Activated CD4-positive, alpha-beta T cell treated with anti-CD3 and anti-CD28 coated beads for 36 hours (primary cell): ENCODE data around the gene RPL22. TPM values are rescaled to one million over a fixed set of nuclear protein-coding genes. Genes with fewer than 3 reads are reported as not detected.

Experiments
- ATAC-seq: fragments of 200-7000 bp; cut with Tn5 transposase; one replicate; pipeline ENCODE4 v1.10.0; 2021; ENCODE audit warnings: mild to moderate bottlenecking, moderate library complexity
- CTCF ChIA-PET: fragments of 350-600 bp; sonication (Branson Sonifier 250); formaldehyde crosslinking; loops from one replicate; lab custom pipeline; 2021; ENCODE audit warnings: antibody characterized with exemption; lab: Charles Lee
- POLR2A ChIA-PET: fragments of 350-600 bp; sonication (Branson Sonifier 250); formaldehyde crosslinking; loops from one replicate; lab custom pipeline; 2021; ENCODE audit warnings: antibody characterized with exemption, inconsistent platforms; lab: Charles Lee
- DNase-seq: peaks from one replicate; pipeline ENCODE4 v3.0.0-alpha.2; 2020
- H3K27ac Mint-ChIP-seq: one replicate; pipeline ENCODE4 v1.8.0; 2021; ENCODE audit warnings: mixed read lengths
- H3K27me3 Mint-ChIP-seq: one replicate; pipeline ENCODE4 v1.8.0; 2021; ENCODE audit warnings: mixed read lengths
- H3K36me3 Mint-ChIP-seq: one replicate; pipeline ENCODE4 v1.8.0; 2021; ENCODE audit warnings: low read depth, mixed read lengths
- H3K4me1 Mint-ChIP-seq: one replicate; pipeline ENCODE4 v1.8.0; 2021; ENCODE audit warnings: mixed read lengths
- H3K4me3 Mint-ChIP-seq: one replicate; pipeline ENCODE4 v1.8.0; 2021; ENCODE audit warnings: mild to moderate bottlenecking, moderate library complexity, mixed read lengths
- H3K9me3 Mint-ChIP-seq: one replicate; pipeline ENCODE4 v1.8.0; 2021; ENCODE audit warnings: low read depth, mixed read lengths
- intact Hi-C, 2 experiments: fragments of 100-400 bp; cut with DNase I in 1 of 2; cut with micrococcal nuclease in 1 of 2; formaldehyde crosslinking; loops; one replicate each; pipeline versions ENCODE4 v1.14.2 to v1.15.1; 2022 to 2024; cut with DNase I, micrococcal nuclease
- total RNA-seq, 2 experiments: library from RNA; stranded (reverse); gene quantifications; one replicate each; pipeline ENCODE4 v1.2.3, GENCODE V29; 2021

RPL22 gene
- total RNA-seq, result 100 to 1,000 TPM; 392 to 475 TPM

GRCh38 chr1:6199298-6200187 lies at the start of gene RPL22:
TSS of gene RPL22 (minus strand) at chr1:6199595. CDS start at chr1:6199573, 22 bp downstream.
- CTCF ChIA-PET, result interaction anchor here (0.6 to 1.2 kb wide), 3 partner anchors 86 to 290 kb away, joined by 3 to 4 read pairs (median 3); no protein-coding TSS in a partner anchor
- peak within 1 kb of the TSS; percentile 99 for H3K4me3 Mint-ChIP-seq
- no peaks in the 10 kb centered on the region for H3K27me3 Mint-ChIP-seq
- H3K9me3 Mint-ChIP-seq, result no peaks in the 10 kb centered on the region
- intact Hi-C loops, result loop anchor here (1.0 to 5.0 kb wide), 10 partner anchors 36 to 585 kb away; partner anchors contain the start of genes NPHP4 (in 2 of the 2), ACOT7 (in 1 of the 2), ICMT (in 1 of the 2) and KLHL21 (in 1 of the 2)
- DNase-seq (peak; percentile 99), ATAC-seq (peak; percentile 99)
- POLR2A ChIA-PET, result interaction anchor here (0.7 to 1.0 kb wide), 2 partner anchors 14 to 645 kb away, joined by 3 to 4 read pairs; no protein-coding TSS in a partner anchor
- peaks cover 33% of the 10 kb centered on the region for H3K36me3 Mint-ChIP-seq
- H3K4me1 Mint-ChIP-seq, result peaks cover 39% of the 10 kb centered on the region
- peak within 1 kb of the TSS; percentile 96 for H3K27ac Mint-ChIP-seq

DNA sequence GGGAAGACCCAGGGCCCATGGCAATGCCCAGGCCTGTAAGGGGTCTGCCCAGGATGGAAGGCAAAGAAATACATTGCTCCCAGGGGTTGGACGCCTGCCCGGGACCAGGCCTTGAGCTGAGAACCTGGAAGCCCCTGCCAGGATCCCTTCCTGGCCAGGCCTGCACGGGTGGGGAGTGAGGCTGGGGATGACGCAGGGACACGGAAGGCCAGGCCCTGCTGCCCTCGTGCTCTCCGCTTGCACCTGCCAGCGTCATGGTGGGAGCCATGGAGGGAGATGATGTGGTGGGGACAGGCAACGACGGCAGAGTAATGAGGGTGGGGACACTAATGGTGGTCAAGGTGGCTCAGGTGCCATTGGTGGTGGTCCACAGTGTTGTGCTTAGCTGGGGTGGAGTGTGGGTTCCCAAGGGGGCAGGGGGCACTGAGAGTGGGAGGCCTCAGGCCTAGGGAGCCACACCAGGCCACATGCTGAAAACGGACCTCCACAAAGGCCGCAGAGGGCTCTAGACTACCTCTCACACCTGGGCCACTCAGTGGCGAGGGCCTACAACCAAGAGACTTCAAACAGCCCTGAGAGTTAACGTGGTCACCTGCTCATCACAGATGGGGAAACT lies 48.9 kb upstream of the RPL22 start:
- POLR2A ChIA-PET, result interaction anchor here (0.5 kb wide), 1 partner anchor 166 kb away, joined by 3 read pairs; no protein-coding TSS in a partner anchor
- H3K4me3 Mint-ChIP-seq, result no peak overlapping the region
- no peak for ATAC-seq

GRCh38 chr1:6247651-6248050 lies 48.3 kb upstream of the RPL22 start:
- H3K4me1 Mint-ChIP-seq, result peaks cover 7% of the 10 kb centered on the region
- POLR2A ChIA-PET, result no interaction called here

More for the DNA sequence above, 48.9 kb upstream of the RPL22 start:
- no peak overlapping the region for H3K27ac Mint-ChIP-seq
- CTCF ChIA-PET, result interaction anchor here (0.8 to 6.1 kb wide), 10 partner anchors 9 to 173 kb away, joined by 3 to 35 read pairs (median 4); partner anchors contain the start of genes ACOT7, HES2 and ICMT
- H3K9me3 Mint-ChIP-seq, result no peaks in the 10 kb centered on the region
- H3K36me3 Mint-ChIP-seq, result no peaks in the 10 kb centered on the region
- peaks cover 46% of the 10 kb centered on the region for H3K27me3 Mint-ChIP-seq
- intact Hi-C loops, result loop anchor here (5.0 kb wide), 2 partner anchors 174 to 189 kb away; partner anchors contain the start of gene ESPN (in 1 of the 2)
- H3K4me1 Mint-ChIP-seq, result peaks cover 7% of the 10 kb centered on the region
- no peak for DNase-seq

DNA sequence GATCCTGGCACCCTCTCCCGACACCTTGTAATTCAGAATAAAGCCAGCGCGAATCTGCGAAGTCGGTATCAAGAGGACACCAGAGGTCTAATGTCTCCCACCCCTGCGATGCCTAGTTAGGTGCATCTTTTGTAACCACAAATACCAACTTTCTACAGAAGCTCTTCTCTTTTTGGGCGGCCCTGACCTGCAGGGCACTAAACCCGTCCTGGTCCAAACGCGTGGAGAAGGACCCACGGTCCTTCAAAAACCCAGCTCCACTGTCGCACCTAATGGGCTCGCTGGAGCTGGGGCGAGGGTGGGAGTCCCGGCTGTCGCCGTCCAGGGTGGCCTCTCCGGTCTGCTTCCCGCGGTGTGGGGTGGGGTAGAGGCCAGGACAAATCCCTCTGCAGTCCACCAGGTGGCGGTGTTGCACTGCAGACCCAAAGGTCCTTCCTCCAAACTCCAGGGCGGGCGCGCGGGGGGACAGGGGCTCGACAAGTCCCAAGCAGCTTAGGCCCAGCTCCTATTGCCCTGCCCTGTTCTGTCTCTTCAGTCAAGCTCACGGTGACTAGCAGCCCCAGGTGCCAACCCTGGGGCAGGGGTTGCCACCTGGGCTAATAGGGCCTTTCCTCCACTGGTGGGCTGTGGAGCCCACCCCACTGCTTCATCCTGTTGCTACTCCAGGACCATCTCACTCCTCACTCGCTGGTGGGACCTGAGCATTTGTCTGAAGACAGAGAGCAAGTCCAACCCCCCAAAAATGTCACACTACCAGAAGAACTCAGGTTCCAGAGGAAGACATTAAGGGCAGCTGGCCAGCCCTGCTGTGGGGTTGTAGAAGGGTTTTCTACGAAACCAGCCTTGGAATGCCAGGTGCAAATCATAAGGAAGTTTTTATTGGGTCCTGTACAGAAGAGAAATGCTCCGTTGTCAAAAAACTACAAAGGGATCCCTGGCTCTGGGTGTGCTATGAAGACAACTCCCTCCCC lies 47.4 kb upstream of the RPL22 start:
- POLR2A ChIA-PET, result interaction anchor here (0.5 kb wide), 1 partner anchor 387 kb away, joined by 6 read pairs; no protein-coding TSS in a partner anchor
- peak overlapping the region; percentile 35 for H3K27ac Mint-ChIP-seq

More at GRCh38 chr1:6247651-6248050, 48.3 kb upstream of the RPL22 start:
- Mint-ChIP-seq H3K9me3 (no peaks in the 10 kb centered on the region), H3K27ac (no peak overlapping the region), H3K36me3 (no peaks in the 10 kb centered on the region), H3K27me3 (peaks cover 48% of the 10 kb centered on the region), H3K4me3 (no peak overlapping the region)
- CTCF ChIA-PET, result interaction anchor here (0.6 to 6.1 kb wide), 21 partner anchors 8 to 222 kb away, joined by 3 to 35 read pairs (median 5); partner anchors contain the start of genes ACOT7, GPR153, HES2 and ICMT
- DNase-seq (no peak), ATAC-seq (no peak)
- intact Hi-C loops, result loop anchor here (1.0 to 5.0 kb wide), 4 partner anchors 96 to 190 kb away; partner anchors contain the start of gene ESPN (in 1 of the 2)

GRCh38 chr1:6245869-6246496 lies 46.6 kb upstream of the RPL22 start:
- Mint-ChIP-seq H3K4me3 (no peak overlapping the region), H3K36me3 (no peaks in the 10 kb centered on the region), H3K4me1 (peaks cover 11% of the 10 kb centered on the region), H3K27ac (no peak overlapping the region), H3K27me3 (peaks cover 54% of the 10 kb centered on the region), H3K9me3 (no peaks in the 10 kb centered on the region)
- POLR2A ChIA-PET, result interaction anchor here (0.5 kb wide), 1 partner anchor 388 kb away, joined by 6 read pairs; no protein-coding TSS in a partner anchor
- CTCF ChIA-PET, result interaction anchor here (0.6 to 6.1 kb wide), 30 partner anchors 8 to 221 kb away, joined by 3 to 35 read pairs (median 4); partner anchors contain the start of genes ACOT7, GPR153, HES2 and ICMT
- peak; percentile 73 for DNase-seq
- intact Hi-C loops, result loop anchor here (1.0 to 5.0 kb wide), 12 partner anchors 14 to 229 kb away; partner anchors contain the start of genes ACOT7 (in 1 of the 2) and ESPN (in 1 of the 2)
- ATAC-seq, result no peak

More for the DNA sequence above, 47.4 kb upstream of the RPL22 start:
- no peaks in the 10 kb centered on the region for H3K36me3 Mint-ChIP-seq
- H3K4me3 Mint-ChIP-seq, result no peak overlapping the region
- H3K27me3 Mint-ChIP-seq, result peaks cover 48% of the 10 kb centered on the region
- ATAC-seq, result peak; percentile 70
- H3K4me1 Mint-ChIP-seq, result peaks cover 7% of the 10 kb centered on the region
- intact Hi-C loops, result loop anchor here (1.0 to 5.0 kb wide), 9 partner anchors 14 to 229 kb away; partner anchors contain the start of genes ACOT7 (in 1 of the 2) and ESPN (in 1 of the 2)
- H3K9me3 Mint-ChIP-seq, result no peaks in the 10 kb centered on the region
- DNase-seq, result peak; percentile 90
- CTCF ChIA-PET, result interaction anchor here (0.6 to 6.1 kb wide), 40 partner anchors 9 to 223 kb away, joined by 3 to 35 read pairs (median 4); partner anchors contain the start of genes ACOT7, GPR153, HES2 and ICMT

GRCh38 chr1:6245086-6245868 lies 45.9 kb upstream of the RPL22 start:
- peaks cover 53% of the 10 kb centered on the region for H3K27me3 Mint-ChIP-seq
- peak; percentile 90 for DNase-seq
- no peak overlapping the region for H3K27ac Mint-ChIP-seq
- no peaks in the 10 kb centered on the region for H3K36me3 Mint-ChIP-seq
- ChIA-PET CTCF (interaction anchor here (0.6 to 6.1 kb wide), 14 partner anchors 7 to 219 kb away, joined by 3 to 35 read pairs (median 6); partner anchors contain the start of genes ACOT7, GPR153, HES2 and ICMT), POLR2A (no interaction called here)
- peaks cover 11% of the 10 kb centered on the region for H3K4me1 Mint-ChIP-seq
- H3K9me3 Mint-ChIP-seq, result no peaks in the 10 kb centered on the region
- ATAC-seq, result peak; percentile 71
- intact Hi-C loops, result loop anchor here (1.0 to 5.0 kb wide), 5 partner anchors 136 to 192 kb away; partner anchors contain the start of gene ESPN (in 1 of the 2)
- no peak overlapping the region for H3K4me3 Mint-ChIP-seq

- H3K27me3 Mint-ChIP-seq, result peaks cover 52% of the 10 kb centered on the region
- ATAC-seq (no peak), DNase-seq (no peak)
- CTCF ChIA-PET, result interaction anchor here (0.6 to 6.1 kb wide), 6 partner anchors 40 to 220 kb away, joined by 3 to 35 read pairs (median 4); partner anchors contain the start of gene HES2
- POLR2A ChIA-PET, result no interaction called here
- H3K27ac Mint-ChIP-seq, result no peak overlapping the region
- H3K4me3 Mint-ChIP-seq, result no peak overlapping the region
- intact Hi-C loops, result loop anchor here (1.0 to 5.0 kb wide), 5 partner anchors 136 to 193 kb away; partner anchors contain the start of gene ESPN (in 1 of the 2)
- H3K36me3 Mint-ChIP-seq, result no peaks in the 10 kb centered on the region
- peaks cover 11% of the 10 kb centered on the region for H3K4me1 Mint-ChIP-seq
- H3K9me3 Mint-ChIP-seq, result no peaks in the 10 kb centered on the region
Measured at GRCh38 chr1:6244401-6245049, 45.1 kb upstream of the RPL22 start.

DNA sequence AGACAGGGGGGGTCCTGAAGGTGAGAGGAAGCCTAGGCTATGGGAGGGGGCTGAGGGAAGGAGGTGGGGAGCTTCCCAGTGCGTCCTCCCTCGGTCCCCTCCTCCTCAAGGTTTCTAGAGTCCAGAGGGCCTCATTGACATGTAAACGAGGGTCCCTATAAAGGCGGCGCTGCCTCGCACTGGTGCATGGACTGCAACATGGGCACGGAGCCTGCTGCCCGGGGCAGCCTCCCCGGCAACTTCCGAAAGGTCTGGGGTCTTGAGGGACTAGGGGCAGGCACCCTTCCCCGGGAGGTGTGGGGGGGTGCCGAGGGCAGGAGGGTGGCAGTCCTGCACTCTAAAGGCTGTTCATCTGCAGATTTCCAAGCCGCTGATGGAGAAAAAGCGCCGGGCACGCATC lies 44.6 kb upstream of the RPL22 start, which contains the start of gene HES3:
Gene HES3 (plus strand): TSS at position 187 of the 400 bp plus-strand sequence. CDS start 187 bp downstream, at position 374.
- ATAC-seq, result no peak
- peaks cover 56% of the 10 kb centered on the region for H3K27me3 Mint-ChIP-seq

More for the DNA sequence above, 44.6 kb upstream of the RPL22 start, which contains the start of gene HES3:
- H3K9me3 Mint-ChIP-seq, result no peaks in the 10 kb centered on the region
- intact Hi-C loops, result loop anchor here (2.0 kb wide), 2 partner anchors 135 to 191 kb away; no protein-coding TSS in a partner anchor
- ChIA-PET CTCF (interaction anchor here (1.0 to 6.1 kb wide), 2 partner anchors 39 to 177 kb away, joined by 4 to 35 read pairs; partner anchors contain the start of gene HES2), POLR2A (no interaction called here)
- peaks cover 11% of the 10 kb centered on the region for H3K4me1 Mint-ChIP-seq
- no peaks in the 10 kb centered on the region for H3K36me3 Mint-ChIP-seq
- DNase-seq, result no peak
- no peak within 1 kb of the TSS for H3K4me3 Mint-ChIP-seq
- no peak within 1 kb of the TSS for H3K27ac Mint-ChIP-seq
